GM19043 (cell line): ENCODE measurements around the gene SLC30A3.
"Not testable (repeated sequence)": the region's sequence is repeated elsewhere in the genome, so short reads cannot be mapped to it uniquely, and the experiment has no call there.

Experiments
- ATAC-seq: cut with Tn5 transposase; IDR thresholded peaks from one replicate; pipeline ENCODE4 v1.9.1; 2021; ENCODE audit warnings: low read depth; ENCODE audit not compliant: unreplicated experiment

The SLC30A3 gene

DNA sequence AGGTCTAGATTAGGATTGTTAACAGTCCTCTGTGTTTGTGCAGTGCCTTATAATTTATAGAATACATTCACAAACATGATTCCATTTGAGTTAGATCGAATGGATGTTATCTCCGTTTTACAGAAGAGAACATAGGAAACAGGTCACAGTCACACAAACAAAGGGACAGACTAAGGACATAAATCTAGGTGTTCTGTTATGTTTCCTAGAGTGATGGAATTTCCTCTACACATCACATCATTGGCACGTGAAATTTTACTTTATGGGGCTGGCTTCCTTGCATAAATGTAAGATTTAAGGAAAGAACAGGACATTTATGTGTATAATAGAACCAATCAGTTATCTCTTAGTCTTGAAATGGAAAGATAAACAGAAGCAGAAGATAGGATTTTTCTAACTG is 25.8 kb upstream of the SLC30A3 start:
- ATAC-seq, result no peak

DNA sequence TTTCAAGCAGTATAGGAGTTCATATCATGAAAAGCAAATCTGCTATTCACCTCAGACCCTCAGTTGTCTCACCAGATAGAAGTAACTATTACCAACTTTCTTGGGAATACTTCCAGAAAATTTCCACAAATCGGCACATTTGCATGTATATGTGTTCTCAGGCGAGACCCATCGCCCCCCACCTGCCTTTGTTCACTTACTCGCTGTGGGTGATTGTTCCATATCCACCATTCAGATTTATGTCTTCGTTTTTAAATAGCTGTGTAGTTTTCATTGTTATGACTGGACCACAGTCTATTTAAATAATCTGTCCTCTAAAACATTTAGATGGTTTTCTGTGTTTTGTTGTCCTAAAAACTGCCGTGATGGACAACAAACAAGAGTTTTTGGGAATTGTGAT is 22.6 kb upstream of the SLC30A3 start:
- ATAC-seq, result no peak

DNA sequence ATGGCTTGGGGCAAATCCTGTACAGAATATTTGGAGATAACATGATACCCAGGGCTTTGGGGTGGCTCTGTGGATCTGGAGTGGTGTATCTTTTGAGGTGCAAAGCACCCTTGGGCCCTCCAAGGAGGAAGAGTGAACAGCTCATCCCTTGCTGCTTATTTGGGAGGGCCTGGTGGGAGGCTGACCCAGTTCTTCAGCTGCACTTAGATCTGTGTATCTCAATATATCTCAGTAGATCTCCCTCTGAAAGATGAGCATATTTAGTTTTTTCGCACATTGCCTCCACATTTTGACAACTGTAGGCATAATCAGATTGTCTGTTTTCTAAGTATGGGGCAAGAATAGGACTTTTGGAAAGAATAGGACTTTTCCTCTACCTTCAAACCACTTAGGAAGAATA is 22.1 kb upstream of the SLC30A3 start:
- no peak for ATAC-seq

DNA sequence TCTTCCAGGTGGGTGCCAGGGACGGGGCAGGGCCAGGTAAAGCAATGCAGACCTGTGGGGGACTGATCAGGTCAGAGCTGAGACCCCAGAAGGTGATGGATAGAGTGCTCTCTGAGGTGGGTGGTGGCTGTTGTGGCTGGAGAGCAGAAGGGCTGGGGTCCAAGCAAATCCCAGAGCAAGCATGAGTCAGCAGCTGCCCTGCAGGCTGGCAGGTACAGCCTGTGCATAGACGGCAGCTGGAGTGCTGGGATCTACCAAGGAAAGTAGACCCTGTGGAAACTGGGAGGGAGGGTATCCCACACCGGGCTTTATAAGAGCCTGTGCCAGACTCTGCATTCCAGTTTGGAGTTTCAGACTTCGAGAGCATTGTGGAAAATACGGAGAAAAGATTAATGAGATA is 20.0 kb upstream of the SLC30A3 start:
- ATAC-seq, result no peak

DNA sequence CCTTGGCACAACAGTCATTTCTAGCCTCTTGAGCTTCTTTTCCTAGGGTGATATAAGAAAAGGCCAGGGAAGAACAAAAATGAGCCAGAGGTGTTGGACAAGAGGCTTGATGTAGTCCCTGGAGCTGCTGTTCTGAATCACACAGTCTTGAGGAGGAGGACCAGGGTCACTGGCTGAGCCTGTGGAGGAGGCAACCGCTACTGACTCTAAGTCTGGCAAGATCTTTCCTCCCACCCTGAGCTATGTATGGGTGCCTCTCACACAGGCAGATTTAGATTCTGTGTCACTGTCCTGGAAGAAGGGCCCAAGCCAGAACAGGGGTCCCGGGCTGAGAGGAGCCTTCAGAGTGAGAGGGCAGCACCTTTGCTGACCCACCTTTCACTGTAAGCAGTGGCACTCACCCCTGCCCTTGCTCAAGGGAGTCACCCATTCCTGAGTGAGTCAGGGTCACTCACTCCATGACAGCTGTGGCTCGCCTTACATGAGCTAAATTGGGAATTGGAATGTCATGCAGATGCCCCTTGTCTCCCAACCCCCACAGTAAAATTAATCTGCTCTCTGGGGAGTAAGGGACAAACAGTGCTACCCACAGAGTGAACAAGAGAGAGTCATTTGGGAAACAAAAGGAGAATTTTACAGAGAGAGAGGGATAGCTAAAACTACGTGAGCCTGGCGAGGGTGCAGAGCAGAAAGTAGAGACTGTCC is 19.2 kb upstream of the SLC30A3 start, which contains the start of gene TRIM54:
TRIM54 (plus strand) TSS at position 575 of the 705 bp plus-strand sequence. CDS start 303 bp downstream, outside the sequence.
- ATAC-seq, result no peak

DNA sequence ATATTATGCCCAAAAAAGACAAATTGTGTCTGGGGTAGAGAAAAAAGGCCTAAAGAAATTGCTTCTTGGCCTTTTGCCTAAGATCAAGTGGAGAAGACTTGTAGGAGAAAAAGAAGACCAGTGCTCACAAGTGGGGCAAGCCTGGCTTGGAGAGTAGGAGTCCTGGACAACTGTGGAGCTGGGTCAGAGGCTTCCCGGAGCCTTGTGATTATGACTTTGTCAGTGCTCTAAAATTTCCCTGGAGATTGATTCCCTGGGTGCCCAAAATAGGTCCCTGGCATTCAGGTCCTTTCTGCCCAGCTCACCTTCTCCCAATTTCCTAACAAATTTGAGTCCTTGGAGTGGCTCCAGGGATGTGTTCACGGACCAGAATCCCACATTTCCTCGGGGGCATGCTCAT is 18.6 kb upstream of the SLC30A3 start:
- ATAC-seq, result no peak

DNA sequence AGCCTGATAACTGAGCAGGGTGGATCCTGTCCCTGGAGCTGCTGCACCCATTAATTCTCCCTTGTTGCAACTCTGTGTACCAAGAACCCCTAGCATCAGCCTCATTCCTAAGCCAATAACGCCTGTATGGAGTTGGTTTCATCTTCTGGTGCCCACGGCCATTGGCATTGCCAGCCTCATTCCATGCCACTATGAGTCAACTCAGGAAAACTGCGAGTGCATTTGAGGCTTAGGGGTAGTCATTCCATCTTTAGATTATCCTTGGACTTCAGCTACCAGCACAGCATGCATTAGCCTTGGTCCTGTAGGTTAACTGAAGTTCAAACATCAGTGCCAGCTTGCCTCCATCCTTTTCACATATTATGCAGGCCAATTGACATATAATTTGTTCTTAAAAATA is 18.0 kb upstream of the SLC30A3 start:
- ATAC-seq, result no peak

DNA sequence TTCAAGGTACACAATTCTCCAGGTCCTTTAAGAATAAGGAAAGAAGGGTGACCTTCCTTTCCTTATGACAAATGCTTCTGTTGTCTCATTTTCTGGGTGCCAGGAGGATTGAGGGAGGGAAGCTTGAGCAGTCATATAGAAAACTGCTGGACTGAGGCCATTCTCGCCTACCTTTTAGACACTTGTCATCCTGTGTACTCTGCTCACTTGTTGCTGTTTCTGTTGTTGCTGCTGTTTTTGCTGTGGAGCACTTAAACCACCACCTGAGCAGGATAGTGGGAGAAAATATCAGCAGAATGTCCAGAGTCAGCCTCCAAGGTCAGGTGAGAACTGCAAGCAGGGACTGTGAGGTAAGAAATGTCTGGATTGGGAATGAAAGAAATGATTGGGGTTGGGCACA is 15.2 kb upstream of the SLC30A3 start:
- no peak for ATAC-seq

DNA sequence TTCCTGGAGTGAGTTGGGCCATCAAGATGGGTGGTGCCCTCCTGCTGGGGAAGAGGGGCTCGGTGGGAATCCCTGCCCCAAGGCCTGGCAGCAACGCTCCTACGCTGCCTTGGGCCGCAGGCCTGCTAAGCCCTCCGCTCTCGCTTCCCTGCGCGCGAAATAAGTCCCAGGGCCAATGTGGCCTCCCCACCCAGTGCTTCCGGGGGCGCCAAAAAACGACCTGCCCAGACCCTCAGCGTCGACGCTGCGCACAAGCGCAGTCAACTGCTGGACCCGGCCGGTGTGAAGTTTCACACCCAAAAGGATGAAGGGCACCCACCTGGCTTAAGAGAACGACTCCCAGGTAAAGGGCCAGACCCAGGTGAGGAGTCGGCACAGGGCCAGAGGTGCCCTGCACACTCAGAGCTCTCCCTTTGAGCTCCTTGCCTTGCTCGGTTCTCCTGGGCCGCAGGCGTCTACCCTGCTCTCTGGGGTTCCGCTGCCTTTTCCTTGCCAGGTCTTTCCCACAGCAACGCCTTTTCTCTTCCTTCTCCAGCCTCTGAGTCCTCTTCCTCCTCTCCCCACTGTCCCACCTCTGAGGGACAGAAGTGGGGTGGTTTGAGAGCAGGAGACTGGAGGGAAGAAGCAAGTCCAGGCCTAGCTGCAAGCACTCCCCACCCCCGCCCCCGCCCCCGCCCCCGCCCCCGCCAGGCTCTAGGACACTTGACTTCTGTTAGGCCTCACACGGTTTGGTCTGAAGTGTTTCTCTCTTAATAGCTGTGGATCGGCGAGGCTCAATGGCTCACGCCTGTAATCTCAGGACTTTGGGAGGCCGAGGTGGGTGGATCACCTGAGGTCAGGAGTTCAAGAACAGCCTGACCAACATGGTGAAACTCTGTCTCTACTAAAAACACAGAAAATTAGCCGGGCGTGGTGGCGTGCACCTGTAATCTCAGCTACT is 12.6 kb upstream of the SLC30A3 start, which contains the start of gene DNAJC5G:
DNAJC5G (plus strand) TSS at position 223 of the 940 bp plus-strand sequence. CDS start 1,296 bp downstream, outside the sequence.
- no peak for ATAC-seq

DNA sequence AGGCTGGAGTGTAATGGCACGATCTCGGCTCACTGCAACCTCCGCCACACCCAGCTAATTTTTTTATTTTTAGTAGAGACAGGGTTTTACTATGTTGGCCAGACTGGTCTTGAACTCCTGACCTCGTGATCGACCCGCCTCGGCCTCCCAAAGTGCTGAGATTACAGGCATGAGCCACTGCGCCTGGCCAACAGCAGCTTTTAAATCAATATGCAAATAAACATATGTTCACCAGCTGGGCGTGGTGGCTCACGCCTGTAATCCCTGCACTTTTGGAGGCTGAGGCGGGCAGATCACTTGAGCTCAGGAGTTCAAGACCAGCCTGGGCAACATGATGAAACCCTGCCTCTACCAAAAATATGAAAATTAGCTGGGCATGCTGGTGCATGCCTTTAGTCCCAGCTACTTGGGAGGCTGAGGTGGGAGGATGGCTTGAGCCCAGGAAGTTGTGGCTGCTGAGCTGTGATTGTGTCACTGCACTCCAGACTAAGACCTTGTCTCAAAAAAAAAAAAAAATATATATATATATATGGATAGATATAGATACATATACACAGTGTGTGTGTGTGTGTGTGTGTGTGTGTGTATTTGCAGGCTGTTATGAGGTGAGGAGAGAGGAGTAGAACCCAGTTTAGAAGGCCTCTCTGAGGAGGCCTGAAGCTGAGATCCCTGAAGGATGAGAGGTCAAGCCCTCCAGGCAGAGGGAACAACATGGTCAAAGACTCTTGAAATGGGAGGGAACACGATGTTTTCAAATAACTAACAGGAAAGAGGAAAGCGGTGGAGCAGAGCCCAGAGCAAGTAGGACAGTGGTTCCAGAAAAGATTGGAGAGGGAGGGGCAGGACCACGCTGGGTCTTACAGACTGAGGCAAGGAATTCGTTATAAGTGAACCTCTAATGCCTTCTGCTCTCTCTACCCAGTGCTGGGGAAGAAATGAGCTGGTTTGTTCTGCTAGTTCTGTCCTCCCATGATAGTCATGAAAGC is 10.0 kb upstream of the SLC30A3 start:
- ATAC-seq, result not testable (repeated sequence)

DNA sequence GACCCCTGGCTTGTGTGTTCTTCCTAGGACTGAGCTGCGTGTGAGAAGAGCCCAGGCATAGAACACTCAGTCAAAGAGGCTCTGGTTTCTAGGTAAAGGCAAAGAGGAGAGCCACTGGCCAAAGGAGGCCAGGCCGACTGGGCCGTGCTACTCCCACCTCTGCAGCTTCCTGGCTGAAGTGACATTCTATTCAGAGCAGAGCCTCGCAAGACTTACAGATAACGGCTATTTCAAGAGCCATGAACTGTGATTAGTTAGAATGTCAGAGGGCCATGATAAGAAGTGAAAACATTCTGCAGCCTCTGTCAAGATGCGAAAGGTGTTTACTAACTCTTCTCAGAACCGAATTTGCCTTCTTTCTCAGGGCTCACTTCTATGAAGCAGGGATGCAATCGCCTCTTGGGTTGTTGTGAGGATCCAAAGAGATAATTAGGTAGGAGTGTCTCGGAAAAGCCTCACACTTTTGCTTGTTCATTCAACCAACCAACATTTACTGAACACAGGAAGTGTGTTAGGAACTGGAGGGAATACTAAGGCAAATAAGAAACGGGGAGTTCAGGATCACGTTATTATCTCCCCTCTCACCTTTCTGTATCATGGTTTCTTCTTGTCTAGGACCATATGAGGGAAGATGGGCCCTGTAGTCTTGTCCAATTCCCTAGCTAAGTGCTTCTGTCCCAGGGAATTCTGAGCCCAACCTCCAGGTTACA is 8.9 kb upstream of the SLC30A3 start:
- ATAC-seq, result no peak

DNA sequence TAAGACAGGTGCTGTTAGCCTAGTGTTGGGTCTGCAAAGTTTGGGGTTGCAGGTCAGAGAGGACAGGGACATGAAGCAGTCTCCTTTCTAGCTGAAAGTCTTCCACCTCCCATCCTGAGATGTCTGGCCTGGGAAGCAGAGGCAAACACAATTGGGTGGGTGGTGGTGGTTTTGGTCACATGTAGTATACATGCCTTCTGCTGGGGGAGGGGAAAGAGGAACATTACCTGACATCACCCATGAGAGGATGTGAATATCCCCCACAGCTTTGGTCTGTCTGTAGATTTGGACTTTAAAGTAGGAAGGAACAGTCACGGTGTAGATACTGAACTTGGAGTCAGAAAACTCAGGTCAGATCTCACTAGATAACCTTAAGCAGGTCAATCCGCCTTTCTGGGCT is 7.8 kb upstream of the SLC30A3 start:
- no peak for ATAC-seq

DNA sequence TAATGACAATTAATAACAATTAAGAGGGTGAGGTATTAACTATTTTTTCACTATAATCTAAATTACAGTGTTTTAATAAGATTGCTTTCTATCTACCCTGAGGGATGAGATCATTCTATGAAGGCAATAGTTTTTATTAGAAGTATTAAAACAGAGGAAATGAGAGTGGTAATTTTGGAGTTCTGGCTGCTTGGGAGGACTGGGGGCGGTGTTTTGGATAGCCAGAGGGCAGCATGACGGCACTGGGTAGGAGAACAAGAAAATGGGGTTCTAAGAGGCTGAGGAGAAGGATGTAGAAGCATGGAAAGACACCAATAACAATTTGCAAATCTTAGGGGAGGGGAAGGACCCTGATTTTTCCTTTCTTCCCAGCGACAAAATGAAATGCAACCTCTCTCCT is 7.3 kb upstream of the SLC30A3 start:
- ATAC-seq, result no peak

DNA sequence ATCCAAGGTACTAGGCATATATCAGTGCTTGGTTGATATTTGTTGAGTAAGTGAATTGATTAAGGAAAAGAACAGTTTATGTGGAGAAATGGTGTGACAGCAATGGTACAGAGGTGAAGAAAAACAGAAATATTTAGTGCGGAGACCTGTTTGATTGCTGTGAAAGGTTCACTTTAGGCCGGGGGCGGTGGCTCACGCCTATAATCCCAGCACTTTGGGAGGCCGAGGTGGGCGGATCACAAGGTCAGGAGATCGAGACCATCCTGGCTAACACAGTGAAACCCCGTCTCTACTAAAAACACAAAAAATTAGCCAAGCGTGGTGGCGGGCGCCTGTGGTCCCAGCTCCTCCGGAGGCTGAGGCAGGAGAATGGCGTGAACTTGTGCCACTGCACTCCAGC is 5.4 kb upstream of the SLC30A3 start:
- ATAC-seq, result not testable (repeated sequence)

DNA sequence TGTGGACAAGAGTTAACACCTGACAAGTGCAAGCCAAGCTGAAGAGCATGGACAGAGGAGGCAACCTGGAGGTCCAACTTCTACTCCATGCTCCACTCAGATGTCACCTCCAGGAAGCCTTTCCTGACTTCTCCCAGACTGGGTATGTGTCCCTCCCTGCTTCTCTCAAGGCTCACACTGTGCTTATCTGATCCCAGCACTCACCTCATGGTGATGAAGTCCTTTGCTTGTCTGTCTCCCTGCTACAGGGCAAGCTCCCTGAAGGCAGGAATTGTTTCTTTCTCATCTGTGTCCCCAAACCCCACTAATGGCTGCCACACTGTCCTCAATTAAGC is 2.7 kb upstream of the SLC30A3 start:
- ATAC-seq, result no peak

DNA sequence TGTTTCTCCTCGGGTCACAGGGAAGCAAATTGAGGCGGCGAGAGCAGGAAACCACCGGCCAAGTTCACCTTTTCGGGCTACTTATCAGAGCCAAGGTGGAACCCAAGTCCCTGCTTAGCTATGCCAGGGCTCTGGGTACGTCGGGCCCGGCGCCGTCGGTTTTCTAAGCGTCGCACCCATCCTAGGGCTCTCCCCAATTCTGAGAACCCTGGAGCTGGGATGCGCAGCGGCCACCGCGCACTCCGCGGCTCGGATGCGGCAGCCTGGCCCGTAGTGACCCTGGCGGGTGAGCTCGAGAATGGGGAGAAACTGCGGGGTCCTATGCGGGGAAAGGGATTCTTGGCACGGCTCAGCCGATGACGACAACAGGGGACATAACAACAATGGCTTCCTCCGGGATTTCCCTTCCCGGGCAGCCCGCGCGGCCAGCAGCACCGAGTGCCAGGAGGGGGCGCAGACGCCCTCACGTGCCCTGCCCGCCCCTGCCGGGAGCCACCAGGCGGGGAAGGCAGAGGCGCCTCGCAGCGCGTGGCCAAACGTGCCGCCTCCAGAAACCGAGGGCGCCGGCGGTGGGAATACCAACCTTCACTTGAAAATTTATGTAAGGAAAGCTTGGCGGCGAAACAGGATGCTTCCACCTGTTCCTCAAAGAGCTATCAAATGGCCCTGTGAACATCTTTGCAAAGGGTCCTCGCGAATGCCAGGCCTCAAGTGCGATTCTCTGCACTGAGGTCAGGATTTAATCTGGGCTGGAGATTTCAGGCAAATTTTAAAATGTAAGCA is 2.1 kb upstream of the SLC30A3 start:
- ATAC-seq, result no peak

DNA sequence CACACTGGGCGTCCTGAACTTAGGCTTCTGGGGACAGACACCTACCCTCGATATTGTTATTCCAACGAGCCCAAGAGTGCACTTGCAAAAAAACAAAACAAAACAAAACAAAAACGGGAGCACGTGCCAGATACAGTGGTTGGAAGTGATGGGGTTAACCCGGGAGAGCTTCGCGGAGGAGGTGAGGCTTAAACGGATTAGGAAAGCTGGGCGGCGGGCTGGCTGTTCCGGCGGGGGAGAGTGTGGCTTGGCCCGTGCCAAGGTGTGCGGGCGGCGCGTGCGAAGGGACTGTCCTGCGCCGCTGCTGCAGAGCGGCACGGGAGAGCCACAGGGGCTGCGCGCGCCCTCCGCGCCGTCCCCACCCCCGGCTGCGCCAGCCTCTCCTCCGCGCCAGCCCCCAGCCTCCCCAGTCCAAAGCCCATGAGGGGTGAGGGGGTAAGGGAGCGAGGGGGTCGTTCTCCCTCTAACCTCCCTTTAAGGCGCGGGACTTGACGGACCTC is 1.5 kb upstream of the SLC30A3 start:
- ATAC-seq, result no peak

DNA sequence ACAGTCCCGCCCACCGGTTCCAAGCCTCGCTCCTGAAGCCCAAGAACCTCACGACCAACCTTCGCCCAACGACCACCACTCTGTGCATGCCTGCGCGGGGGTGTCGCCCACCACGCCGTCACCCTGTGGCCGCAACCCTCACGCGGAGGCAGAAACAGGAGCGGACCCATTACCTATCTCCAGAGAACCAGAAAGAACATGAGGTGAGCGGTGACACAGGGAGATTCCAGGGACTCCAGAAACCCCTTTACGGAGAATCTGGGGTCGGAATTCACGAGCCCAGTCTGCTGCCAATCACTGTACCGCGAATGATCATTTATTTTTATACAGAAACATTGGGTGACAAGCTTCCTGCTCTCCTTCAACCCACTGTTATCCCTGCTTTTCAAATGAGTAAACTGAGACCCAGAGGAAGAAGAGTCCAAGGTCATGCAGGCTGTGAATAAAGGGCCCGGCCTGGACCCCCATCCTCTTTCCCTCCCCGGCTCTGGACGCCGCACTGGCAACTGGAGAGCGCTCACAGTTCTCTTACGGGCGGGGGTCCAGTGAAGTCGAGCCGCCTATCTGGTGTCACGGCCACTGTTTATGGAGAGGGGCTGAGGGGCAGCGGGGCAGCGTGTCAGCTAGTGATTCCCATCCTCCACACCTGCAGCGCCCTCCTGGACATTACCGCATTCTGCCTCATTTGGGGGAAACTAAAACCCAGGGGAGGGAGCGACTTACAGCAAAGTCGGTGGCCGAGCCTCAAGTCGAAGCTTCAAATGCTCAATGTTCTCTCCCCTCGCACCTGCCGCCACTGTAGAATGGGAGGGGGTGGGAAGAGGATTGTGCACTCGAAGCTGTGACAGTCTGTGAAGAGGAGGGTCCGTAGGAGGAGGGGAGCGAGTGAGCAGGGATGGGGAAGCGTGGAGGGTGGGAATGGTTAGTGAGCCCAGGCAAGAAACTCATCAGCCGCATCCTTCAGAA is 723 bp upstream of the SLC30A3 start:
- no peak for ATAC-seq
